HPDE6-E6E7 (cell line): Measurements from ENCODE around the gene NRN1L.
"Not testable (repeated sequence)": the region's sequence is repeated elsewhere in the genome, so short reads cannot be mapped to it uniquely, and the experiment has no call there.

Experiments
- DNase-seq: peaks from one replicate; pipeline ENCODE4 v3.0.0; 2011; ENCODE audit warnings: missing footprints; ENCODE audit errors: extremely low spot score

Gene NRN1L

DNA sequence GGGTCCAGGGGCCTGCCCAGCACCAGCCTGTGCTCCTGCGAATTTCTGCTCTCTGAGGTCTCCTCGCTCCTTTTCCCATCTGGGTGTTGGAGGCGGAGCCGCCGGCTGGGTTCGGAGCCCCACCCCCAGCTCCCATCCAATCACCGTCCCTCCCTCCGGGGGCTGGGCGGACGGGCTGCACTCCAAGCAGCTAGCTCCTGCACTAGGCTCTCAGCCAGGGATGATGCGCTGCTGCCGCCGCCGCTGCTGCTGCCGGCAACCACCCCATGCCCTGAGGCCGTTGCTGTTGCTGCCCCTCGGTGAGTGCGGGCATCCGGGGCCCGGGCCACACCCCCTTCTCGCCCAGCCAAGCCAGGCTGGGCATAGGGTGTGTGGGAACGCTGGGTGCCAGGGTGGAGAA lies at the start of gene NRN1L:
Gene NRN1L (plus strand): TSS at position 202 of the 400 bp plus-strand sequence. CDS start 19 bp downstream, at position 221.
- DNase-seq, result peak; percentile 98

DNA sequence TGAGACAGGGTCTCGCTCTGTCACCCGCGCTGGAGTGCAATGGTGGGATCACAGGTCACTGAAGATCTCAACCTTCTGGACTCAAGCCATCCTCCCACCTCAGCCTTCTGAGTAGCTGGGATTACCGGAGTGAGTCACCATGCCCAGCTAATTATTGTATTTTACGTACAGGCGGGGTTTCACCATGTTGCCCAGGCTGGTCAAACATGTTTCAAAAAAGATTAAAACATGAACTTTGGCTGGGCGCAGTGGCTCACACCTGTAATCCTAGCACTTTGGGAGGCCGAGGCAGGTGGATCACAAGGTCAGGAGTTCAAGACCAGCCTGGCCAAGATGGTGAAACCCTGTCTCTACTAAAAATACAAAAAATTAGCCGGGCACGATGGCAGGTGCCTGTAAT lies 47.5 kb upstream of the NRN1L start:
- not testable (repeated sequence) for DNase-seq

DNA sequence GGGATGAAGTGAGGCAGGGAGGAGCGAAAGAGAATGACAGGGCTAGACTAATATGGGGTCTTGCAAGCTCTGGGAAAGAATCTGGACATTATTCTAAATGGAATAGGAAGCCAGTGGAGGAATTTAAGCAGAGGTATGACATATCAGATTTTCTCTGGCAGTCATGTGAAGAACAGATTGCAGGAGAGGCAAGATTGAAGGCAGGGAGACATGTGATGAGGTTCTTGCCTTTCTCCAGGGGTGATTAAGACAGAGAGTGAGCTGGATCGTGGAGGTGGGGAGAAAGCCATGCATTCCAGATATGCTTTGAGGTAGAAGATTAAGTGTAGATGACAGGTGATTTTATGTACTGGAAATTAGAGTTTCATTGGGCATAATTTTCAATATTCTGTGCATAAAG lies 46.9 kb upstream of the NRN1L start:
- no peak for DNase-seq

GRCh38 chr16:67841198-67841815 lies 43.4 kb upstream of the NRN1L start:
- no peak for DNase-seq

DNA sequence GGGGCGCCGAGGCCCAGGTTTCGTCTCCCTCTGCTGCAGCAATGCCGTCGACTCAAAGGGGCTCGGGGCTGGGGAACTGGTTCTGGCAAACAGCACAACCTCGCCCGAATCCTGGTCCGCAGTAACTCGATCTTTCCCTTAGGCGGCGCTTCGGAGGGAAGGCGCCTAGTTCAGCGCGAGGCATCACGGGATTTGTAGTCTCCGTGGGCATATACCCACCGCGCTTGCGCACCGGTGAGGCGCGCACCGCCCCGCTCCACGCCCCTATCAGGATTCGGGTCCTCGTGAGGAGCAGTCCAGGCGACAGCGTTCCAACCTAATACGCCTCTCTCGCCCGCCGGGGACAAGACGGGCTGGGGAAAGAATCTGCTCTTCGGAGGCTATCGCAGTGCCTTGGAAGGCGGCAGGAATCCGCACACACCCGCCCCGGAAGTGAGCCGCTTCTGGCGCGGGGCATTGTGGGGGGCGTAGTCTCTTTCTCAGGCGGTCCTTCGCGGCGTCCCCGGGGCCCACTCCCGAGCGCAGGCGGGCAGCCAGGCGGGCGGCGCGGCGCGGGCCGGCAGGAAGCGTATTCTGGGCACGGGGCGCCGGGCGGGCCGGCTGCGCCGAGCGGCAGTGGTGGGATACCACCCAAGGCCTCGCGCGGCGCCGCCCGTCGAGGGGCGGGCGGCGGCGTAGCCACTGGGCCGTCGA lies 42.7 kb upstream of the NRN1L start, which contains the start of gene THAP11:
Gene THAP11 (plus strand): TSS at position 505 of the 693 bp plus-strand sequence. CDS start 235 bp downstream, outside the sequence.
- DNase-seq, result peak; percentile 95

DNA sequence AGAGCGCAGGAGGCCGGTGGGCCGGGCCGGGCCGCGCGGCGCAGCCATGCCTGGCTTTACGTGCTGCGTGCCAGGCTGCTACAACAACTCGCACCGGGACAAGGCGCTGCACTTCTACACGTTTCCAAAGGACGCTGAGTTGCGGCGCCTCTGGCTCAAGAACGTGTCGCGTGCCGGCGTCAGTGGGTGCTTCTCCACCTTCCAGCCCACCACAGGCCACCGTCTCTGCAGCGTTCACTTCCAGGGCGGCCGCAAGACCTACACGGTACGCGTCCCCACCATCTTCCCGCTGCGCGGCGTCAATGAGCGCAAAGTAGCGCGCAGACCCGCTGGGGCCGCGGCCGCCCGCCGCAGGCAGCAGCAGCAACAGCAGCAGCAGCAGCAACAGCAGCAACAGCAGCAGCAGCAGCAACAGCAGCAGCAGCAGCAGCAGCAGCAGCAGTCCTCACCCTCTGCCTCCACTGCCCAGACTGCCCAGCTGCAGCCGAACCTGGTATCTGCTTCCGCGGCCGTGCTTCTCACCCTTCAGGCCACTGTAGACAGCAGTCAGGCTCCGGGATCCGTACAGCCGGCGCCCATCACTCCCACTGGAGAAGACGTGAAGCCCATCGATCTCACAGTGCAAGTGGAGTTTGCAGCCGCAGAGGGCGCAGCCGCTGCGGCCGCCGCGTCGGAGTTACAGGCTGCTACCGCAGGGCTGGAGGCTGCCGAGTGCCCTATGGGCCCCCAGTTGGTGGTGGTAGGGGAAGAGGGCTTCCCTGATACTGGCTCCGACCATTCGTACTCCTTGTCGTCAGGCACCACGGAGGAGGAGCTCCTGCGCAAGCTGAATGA lies 42.0 kb upstream of the NRN1L start:
- DNase-seq, result no peak

- DNase-seq, result no peak
These were observed 41.3 kb upstream of the NRN1L start for GRCh38 chr16:67843343-67843765.

GRCh38 chr16:67844497-67844896 lies 40.2 kb upstream of the NRN1L start:
- DNase-seq, result peak; percentile 66

DNA sequence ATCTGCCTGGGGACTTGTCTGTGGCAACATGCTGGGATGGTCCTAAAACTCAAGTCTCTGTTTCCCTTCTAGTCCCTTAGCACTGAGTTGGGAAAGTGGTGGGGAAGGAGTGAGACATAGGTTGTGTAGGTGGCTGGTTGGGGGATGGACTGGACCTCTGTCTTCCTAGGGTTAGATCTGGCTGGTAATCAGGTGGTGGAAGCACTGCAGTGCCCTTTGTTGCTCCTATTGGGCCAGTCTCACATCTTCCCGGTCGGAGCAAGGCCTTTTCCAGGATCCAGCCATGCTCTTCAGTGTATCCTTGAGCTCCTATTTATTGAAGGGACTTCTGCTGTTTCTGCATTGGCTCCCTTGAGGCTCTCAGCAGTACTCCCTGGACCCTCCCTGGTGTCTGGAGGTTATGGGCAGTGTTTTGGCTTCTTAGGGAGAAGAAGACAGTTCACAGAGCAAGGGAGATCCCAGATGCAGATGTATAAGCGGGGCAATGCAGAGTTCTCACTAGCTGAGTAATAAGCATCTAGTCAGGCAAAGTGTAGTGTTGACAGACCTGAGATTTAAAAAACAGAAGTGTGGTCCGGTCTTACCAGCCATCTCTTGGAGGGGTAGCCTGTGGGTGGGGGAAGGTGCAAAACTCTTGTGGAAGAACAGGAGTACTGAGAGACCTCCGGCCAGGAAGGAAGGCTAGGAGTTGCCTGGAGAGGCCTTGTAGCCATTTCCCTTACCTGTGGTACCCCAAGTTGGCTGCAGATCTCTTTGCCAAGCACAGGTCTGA lies 39.2 kb upstream of the NRN1L start:
- no peak for DNase-seq

GRCh38 chr16:67846063-67846319 lies 38.7 kb upstream of the NRN1L start:
- no peak for DNase-seq

DNA sequence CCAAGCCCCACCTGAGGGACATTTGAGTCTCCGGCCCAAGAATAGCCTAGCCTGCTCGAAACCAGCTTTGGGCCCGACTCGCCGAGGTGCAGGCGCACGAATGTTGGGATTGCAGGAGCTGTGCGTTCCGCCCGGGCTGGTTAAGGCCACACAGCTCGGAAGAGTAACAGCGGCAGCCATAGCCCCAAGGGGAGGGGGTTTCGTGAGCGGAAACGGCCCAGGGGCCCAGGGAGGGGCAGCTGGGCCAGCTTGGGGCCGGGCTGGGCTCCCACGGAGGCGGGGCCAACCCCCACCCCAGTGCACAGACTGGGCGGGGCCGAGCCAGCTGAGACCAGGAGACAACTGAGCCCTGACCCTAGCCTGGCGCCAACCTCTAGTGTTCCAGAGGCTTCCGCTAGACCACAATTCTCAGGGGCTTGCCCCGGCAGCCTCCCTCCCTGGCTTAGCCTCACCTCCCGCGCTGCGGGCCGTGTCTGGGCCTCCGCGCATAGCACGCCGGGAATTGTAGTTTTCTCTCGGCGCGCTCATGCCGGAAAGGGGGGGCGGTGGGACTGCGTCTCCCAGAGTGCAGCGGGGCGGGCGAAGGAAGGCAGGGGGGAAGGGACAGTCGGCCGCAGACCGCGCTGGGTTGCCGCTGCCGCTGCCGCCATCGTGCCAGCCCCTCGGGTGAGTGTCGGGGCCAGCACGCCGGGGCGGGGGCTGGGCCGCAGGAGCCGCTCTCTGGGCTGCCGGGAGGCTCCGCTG lies 38.2 kb upstream of the NRN1L start, which contains the start of gene NUTF2:
Gene NUTF2 (plus strand): TSS at position 614 of the 744 bp plus-strand sequence. CDS start 18,198 bp downstream, outside the sequence.
- peak; percentile 93 for DNase-seq

- peak; percentile 83 for DNase-seq
These were observed 37.4 kb upstream of the NRN1L start, which contains the start of gene CENPT for GRCh38 chr16:67847064-67847861. TSS of gene CENPT (minus strand) at chr16:67847693. CDS start at chr16:67833859, 13,834 bp downstream.

- no peak for DNase-seq
These were observed 36.6 kb upstream of the NRN1L start for GRCh38 chr16:67848118-67848517.

DNA sequence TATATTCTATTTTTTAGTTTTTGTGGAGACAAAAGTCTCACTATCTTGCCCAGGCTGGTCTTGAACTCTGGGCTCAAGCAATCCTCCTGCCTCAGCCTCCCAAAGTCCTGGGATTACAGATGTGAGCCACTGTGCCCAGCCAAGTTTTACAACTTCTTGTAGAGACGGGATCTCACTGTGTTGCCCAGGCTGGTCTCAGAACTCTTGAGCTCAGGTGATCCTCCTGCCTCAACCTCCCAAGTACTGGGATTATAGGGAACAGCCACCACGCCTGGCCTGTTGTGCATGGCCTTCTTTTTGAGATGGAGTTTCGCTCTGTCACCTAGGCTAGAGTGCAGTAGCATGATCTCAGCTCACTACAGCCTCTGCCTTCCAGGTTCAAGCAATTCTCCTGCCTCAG lies 31.0 kb upstream of the NRN1L start:
- DNase-seq, result no peak

GRCh38 chr16:67855789-67856188 lies 28.9 kb upstream of the NRN1L start:
- DNase-seq, result no peak

DNA sequence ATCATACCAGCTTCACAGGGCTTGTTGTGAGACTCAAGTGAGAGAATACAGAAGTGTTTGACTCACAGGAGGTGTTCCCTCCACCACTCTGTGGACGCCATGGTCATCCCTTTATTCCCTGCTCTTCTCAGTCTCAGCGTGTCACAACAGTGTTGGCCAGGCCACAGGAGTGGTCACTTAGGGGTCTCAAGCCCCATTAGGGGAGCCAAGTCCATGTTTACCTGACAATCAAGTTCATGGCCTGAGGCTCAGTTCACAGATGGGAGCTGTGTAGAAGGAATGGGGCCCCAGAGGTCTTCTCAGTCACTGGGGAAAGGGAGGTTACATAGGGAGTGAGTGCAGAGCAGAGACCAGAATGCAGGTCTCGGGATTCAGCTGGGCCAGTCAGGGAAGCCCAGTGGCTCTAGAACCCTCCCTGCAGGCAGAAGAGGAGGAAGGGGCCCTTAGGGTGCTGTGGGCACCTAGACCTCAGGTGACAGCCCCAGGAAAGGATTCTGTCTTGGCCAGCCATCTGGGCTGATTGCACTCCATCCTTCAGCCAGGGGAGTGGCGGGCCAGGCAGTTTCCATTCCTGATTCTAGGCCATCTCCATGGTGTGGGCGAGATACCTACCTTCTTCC lies 27.6 kb upstream of the NRN1L start:
- no peak for DNase-seq

GRCh38 chr16:67857547-67858233 lies 27.0 kb upstream of the NRN1L start:
- DNase-seq, result peak; percentile 99

GRCh38 chr16:67858500-67858899 lies 26.2 kb upstream of the NRN1L start:
- DNase-seq, result no peak
